GM19324 (cell line): ENCODE data around the gene TP63.
"Not testable (repeated sequence)": the region's sequence is repeated elsewhere in the genome, so short reads cannot be mapped to it uniquely, and the experiment has no call there.

Source experiments
- ATAC-seq: cut with Tn5 transposase; IDR thresholded peaks from one replicate; pipeline ENCODE4 v1.9.1; 2021; ENCODE audit warnings: mild to moderate bottlenecking, moderate library complexity; ENCODE audit not compliant: unreplicated experiment, low FRiP score

The TP63 gene

DNA sequence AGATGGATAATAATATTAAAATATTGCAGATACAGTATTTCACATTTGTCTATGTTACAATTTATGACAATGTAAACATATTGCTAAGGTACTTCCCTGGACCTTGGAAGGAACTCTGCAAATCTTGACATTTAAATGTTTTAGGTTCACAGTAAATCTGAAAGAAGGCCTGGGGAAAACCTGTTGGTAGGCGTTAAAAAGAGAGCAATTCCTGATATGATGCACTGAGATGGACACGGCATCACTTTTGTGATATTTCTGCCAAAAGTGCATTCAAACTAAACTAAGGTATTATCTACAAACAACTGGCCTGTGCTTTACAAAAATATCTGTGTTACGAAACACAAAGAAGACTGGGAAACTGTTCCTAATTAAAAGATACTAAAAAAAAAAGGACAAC lies 6.1 kb upstream of the TP63 start:
- ATAC-seq = no peak

DNA sequence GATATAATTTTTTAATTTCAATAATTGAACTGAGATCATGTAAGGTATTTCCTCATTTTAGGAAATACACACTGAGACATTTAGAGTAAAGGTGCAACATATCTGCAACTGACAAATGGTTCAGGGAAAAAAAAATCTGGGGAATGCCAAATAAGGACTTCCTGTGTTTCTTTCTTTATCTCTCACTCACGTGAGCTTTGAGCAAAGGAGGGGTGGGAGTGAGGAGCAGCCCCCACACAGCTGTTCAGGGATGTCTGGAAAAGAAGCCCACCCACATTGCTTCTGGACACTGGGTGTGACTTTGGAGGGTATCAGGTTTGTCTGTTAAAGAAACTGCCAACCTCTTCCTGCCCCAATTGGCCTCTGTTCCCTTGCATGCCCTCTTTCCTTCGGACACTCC lies 5.6 kb upstream of the TP63 start:
- ATAC-seq = no peak

DNA sequence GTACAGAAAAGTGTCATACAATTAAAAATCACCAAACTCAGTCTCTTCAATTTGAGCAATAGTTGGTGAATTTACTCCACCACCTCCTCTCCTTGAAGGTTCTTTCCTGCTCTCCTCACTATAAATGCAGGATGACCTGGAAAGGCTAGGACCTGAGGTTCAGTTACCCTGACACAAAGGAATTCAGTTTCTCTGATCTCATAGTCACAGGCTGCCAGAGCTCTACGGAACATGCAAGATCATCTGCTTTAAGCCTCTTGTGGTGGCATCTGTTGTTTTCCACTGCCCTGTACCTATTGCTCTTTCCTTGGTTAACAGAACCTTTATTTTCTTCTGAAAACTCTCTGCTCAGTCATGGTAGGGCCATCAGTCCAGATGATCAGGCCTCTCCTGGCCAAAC lies 4.9 kb upstream of the TP63 start:
- ATAC-seq = no peak

DNA sequence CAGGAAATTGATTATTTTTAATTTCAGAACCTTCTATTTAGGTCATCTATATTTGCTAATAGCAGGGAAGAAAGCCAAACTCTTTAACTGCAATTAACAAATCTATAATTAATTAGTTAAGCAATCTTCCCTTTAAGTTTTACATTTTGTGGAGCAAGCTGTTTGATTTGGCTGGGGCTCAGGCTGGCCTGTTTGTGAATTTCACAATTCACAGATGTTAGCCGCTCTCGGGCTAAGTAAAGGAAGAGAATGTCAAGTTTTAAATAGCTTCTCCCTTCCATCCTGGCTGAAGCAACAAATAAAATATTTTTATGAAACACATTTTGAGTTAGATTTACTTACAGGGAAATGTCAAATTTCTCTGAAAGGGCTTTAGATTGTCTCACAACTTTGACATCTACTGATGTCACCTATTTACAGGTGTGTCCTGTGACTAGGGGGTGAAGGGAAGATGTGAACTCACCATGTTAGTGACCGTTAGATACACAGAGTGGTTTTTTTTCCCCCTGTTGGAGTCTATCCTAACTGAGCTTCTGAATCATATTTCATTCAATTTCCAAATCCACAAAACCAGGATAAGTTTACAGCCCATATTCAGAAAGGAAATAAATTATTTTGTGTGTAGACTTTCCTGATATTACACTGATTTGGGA lies 1.3 kb upstream of the TP63 start:
- ATAC-seq = no peak

DNA sequence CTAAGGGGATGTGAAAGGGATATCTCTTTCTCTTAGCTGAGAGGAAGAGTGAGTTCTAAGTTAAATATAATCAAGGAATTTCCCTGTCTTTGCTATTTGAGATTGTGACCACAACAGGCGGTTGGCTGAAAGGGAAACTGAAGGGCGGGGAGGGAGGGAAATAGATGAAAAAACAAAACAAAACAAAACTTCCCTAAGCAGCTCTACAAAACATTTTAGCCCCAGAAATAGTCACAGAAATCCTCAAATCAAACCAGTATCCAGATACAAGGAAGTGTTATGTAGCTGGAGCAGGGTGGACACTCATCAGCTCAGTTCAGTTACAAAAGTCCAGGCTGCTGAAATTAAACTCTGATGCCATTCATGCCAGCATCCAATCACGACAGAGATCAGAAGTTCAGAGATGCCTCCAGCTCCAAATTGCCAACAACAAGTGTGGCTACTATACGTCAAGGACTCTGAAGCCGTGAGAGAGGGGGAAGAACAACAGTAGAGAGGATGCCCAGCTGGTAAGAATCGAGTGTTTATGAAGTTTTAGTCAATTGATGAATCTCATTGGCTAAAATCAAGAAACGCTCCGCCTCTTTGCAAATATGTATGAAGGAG lies 319 bp upstream of the TP63 start:
- peak; percentile 41 for ATAC-seq

DNA sequence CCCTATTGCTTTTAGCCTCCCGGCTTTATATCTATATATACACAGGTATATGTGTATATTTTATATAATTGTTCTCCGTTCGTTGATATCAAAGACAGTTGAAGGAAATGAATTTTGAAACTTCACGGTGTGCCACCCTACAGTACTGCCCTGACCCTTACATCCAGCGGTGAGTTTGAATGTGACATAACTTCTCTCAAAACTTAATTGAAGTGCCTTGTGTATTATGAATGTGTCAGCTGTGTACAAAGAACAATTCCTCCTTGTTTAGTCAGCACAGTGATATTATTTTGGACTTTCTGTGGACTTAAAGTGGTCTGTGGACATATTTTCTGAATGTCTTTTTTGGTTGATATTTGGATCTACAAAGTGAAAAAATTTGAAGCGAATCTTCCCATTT lies 220 bp downstream of the TP63 start:
- no peak for ATAC-seq

DNA sequence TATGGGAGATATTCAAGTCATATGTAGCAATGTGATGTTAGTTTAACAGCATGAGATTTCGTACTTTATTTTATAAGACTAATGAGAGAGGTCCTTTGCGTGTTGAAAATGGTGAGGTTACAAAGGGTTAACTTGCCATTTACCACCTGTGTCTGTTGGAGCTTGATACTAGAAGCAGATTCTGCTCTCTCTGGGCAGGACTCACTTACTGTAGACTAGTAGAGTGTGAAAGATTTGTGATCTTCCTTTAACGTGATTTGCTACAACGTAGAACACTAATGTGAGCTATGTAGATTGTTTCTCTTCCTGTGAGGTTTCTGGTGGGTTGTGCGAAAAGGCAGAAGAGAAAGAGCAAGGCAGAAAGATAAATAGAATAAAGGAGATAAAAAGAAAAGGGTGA lies 1.1 kb downstream of the TP63 start:
- ATAC-seq = no peak

DNA sequence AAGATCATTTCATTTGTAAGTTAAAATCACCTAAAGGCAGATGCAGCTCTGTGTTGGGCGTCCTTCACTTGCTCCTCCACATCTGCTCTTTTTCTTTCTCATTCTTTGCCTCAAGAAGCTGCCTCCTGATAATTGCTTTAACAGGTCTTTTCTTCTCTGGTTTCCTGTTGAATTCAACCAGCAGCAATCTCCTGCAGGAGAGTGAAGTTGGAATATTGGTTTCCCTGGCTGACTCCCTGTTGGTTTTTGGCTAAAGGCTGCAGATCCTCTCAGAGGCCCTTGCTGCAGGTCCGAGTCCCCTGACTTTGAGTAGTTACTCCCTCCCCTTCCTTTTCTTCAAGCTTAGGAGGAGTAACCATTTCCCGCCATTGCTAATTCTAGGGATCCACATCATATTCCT lies 4.2 kb downstream of the TP63 start:
- no peak for ATAC-seq

DNA sequence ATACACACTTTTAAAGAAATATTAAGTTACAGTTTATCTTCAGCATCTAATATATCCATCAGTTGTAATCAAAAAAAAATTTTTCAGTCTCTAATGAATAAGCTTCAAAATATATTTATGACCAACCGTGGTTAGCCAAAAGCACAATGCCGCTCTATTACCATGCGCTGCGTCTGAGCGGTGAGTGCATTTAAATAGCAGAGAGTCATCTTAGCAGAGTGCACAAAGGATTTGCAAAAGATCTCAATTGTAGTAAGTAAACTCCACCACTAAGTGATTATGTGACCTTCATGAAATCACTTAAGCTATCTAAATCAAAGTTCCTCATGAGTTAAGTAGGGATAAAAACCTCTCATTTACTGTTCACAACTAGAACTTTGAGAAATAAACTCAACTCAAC lies 4.9 kb downstream of the TP63 start:
- no peak for ATAC-seq

DNA sequence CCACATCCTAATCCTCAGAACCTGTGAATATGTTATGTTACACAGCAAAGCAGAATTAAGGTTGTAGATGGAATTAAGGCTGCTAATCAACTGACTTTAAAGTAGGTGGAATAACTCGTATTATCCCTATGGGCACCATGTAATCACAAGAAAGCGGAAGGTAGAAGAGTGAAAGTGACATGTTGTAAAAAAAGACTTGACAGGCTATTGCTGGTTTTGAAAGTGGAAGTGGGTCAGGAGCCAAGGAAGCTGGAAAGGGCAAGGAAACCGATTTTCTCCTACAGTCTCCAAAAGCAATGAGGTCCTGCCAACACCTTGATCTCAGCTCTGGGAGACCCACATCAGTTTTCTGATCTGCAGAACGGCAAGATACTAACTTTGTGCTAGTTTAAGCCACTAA lies 6.6 kb downstream of the TP63 start:
- no peak for ATAC-seq

DNA sequence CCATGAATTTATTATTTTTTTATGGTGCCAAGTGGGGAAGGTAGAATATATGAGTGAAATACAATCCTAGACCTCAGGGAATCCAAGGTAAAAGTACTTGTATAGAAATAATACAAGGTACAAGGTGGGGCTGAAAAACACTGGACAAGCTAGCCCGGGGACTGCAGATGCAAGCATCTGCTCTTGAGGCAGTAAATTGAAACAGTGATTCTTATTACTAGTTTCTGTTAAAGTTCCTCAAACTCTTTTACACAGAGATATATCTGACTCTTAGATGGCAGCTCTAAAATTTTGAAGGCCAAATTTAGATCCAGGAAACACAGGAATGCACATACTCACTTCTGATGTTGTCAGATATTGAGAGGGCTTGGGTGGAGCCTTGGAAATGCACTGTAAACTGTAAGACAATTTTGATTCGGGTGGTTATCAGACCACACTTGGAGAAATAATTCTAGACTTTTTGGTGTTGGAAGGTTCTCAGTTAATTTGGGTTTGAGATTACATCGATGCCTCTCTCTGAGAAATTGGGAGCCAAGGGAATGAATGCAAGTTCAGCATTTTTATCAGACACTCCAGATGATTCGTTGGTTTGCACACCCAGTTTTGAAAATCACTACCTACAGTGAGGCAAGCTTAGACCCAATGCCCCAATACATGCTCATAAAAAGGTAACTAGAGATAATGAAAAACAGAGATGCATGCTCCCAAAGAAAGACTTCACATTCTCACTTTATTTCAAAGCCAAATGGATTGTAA lies 7.3 kb downstream of the TP63 start:
- no peak for ATAC-seq

DNA sequence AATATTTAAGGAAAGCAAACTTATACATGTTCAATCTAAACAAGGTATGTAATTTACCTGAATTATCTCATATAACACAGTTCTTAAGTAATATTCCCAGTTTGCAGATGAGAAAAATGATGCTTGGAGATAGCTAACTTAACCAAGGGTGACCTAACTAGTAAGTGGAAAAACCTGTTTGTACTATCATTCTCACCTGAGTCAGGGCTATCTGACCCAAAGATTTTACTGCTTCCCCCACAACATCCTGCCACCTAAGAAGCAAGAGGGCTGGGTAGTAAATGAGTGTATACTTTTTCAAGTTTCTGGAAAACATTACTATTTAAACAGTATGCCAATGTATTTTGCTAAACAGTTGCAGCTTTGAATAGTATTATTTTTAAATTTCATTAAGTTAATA lies 10.6 kb downstream of the TP63 start:
- no peak for ATAC-seq

DNA sequence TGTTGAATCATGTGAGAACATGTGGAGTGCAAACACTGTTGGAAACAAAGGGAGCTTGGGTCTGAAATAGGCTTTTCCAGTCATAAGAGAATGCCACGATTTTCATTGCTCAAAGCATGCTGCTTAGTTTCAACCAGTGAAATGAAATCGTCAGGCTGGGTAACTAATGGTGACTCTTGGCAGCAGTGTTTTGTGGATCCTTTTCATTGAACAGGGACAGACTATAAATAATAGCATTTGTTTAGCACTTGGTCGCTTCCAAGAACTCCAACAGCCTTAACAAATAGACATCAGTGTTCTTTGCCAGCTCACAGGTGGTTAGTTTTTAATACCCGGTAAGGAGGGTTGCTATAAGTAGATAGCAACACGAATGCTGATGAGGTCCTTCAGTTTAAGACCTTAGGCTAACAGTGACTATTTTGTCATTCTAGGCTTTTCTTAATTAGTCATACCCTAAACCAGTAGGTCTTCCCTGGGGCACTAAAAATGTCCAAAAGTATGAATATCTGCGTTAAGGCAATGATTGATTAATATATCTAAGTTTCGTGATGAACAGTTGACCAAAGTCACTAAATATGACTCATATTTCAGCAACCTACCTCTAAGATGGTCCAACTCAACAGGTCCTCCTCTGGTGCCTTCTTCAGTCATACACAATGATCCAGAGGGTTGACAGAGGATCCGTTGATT lies 15.8 kb downstream of the TP63 start:
- no peak for ATAC-seq

DNA sequence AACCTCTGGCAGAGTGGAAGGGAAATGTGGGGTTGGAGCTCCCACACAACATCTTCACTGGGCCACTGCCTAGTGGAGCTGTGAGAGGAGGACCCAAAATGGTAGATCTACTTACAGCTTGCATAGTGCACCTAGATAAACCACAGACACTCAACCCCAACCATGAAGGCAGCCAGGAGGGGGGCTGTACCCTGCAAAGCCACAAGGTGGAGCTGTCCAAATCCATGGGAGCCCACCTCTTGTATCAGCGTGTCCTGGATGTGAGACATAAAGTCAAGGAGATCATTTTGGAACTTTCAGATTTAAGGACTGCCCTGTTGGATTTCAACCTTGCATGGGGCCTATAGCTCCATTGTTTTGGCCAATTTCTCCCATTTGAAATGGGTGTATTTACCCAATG lies 20.9 kb downstream of the TP63 start:
- no peak for ATAC-seq

DNA sequence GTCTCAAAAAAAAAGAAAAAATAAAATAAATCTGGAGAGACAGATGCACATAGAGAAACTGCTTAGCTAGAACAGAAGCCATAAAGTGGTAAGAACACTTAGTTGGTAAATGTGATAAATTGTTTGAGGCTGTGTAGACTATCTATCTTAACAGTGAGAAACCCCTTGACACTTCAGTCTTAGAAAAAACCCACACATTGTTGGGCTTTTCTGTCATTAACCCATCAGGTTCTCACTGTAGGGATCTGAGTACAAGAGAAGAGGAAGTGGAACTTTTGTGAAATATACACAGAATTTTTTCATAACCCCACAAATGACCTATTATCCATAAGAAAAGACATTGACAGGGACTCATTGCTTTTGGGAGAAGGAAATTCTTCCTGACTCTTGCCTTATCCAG lies 24.4 kb downstream of the TP63 start:
- ATAC-seq = no peak

DNA sequence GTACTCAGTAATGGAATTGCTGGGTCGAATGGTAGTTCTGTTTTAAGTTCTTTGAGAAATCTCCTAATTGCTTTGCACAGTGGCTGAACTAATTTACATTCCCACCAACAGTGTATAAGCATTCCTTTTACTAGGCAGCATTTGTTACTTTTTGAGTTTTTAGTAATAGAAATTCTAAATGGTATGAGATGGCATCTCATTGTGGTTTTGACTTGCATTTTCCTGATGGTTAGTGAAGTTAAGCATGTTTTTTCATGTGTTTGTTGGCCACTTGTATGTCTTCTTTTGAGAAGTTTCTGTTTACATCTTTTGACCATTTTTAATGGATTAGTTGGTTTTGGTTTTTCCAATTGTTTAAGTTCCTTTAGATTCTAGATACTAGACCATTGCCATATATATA lies 28.4 kb downstream of the TP63 start:
- ATAC-seq = no peak

DNA sequence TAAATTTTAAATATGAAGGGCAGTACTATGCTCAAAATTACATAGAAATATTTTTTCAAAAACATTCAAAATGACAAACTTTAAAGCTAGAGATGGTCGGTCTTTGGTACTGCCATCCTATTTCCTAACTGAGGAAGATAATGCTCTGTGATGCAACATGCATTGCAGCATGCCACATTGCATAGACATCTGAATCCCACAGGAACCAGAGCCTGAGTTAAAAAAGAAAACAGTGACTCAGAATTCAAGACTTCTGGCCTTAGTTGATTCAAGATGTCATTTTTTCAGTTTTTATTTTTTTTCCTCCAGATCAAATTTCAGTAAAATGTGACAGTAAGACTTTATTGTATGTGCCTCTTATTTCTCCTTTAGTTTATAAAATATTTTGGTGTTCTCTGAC lies 33.1 kb downstream of the TP63 start:
- ATAC-seq = no peak

DNA sequence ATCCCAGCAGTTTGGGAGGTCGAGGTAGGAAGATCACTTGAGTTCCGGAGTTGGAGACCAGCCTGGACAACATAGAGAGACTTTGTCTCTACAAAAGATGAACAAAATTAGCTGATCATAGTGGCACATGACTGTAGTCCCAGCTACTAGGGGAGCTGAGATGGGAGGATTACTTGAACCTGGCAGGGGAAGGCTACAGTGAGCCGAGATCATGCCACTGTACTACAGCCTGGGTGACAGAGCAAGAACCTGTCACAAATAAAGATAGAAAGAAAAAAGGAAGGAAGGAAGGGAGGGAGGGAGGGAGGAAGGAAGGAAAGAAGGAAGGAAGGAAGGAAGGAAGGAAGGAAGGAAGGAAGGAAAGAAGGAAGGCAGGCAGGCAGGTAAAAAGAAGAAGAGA lies 41.2 kb downstream of the TP63 start:
- ATAC-seq = not testable (repeated sequence)

DNA sequence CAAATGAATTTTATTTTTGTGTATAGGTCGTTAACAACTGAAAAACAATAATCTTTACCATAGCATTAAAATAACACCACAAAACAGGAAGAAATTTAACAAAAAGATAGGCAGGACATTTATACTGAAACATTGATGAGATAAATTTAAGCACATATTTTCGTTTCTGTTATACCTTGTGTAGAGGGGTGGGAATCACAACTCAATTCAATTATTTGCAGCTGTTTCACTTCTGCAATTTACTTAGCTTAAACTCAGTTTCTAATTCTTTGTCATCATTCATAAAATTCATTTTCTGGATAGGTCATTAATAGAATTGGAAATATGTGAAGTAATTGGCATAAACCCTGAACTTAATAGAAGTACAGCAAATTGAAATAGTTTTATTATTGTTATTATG lies 42.3 kb downstream of the TP63 start:
- ATAC-seq = peak; percentile 51

DNA sequence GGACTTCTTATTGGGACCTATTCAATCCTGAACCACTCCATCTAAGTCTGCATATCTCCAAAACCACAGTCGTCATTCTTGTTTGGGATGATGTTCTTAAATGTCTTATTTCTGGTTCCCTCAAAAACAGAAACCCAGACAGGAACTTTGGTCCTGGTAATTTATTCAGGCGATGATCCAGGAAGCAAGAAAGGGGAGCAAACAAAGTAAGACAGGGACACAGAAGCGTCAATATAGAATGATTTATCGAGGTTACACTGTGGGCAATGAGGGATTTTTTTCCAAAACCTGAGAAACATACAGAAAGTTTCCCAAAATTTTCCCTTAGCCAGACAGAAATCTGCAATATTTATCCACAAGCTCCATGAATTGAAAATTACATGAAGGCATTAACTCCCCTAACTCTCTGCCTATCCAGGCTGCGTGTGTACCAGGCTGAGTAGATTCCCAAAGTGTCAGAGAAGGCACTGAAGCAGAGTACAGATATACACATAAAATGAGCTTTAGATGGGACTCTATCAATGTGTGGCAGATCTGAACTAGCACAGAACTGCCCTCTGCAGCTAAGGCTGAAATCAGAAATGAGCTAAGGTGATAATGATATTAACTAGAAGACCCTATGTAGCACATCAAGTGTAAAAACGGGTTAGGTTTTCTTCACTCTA lies 43.2 kb downstream of the TP63 start:
- no peak for ATAC-seq

DNA sequence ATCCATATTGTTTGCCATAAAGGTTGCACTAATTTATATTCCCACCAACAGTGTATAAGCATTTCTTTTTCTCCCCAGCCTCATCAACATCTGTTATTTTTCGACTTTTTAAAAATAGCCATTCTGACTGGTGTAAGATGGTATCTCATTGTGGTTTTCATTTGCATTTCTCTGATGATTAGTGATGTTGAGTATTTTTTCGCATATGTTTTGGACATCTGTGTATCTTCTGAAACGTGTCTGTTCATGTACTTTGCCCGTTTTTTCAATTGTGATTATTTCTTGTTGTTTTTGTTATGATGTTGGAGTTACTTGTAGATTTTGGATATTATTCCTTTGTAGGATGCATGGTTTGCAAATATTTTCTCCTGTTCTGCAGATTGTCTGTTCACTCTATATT lies 46.5 kb downstream of the TP63 start:
- ATAC-seq = no peak
